KOPT-K1 (cell line): ENCODE data around the gene CDK6.

Experiments used
- H3K27ac ChIP-seq: fragments of 200-600 bp; sonication (generic); 2 replicates; pipeline ENCODE4 v1.5.1; 2016; ENCODE audit warnings: antibody characterized with exemption, mild to moderate bottlenecking, low read depth, low read length; ENCODE audit not compliant: poor library complexity, severe bottlenecking
- H3K36me3 ChIP-seq: fragments of 200-600 bp; sonication (generic); 2 replicates; pipeline ENCODE4 v1.5.1; 2017; ENCODE audit warnings: antibody characterized with exemption, mild to moderate bottlenecking, low read length, moderate library complexity; ENCODE audit not compliant: insufficient read depth
- H3K9me3 ChIP-seq: fragments of 200-600 bp; sonication (generic); 2 replicates; pipeline ENCODE4 v1.5.1; 2017; ENCODE audit warnings: antibody characterized with exemption, low read length, mild to moderate bottlenecking; ENCODE audit not compliant: insufficient read depth, poor library complexity, severe bottlenecking

Gene CDK6

DNA sequence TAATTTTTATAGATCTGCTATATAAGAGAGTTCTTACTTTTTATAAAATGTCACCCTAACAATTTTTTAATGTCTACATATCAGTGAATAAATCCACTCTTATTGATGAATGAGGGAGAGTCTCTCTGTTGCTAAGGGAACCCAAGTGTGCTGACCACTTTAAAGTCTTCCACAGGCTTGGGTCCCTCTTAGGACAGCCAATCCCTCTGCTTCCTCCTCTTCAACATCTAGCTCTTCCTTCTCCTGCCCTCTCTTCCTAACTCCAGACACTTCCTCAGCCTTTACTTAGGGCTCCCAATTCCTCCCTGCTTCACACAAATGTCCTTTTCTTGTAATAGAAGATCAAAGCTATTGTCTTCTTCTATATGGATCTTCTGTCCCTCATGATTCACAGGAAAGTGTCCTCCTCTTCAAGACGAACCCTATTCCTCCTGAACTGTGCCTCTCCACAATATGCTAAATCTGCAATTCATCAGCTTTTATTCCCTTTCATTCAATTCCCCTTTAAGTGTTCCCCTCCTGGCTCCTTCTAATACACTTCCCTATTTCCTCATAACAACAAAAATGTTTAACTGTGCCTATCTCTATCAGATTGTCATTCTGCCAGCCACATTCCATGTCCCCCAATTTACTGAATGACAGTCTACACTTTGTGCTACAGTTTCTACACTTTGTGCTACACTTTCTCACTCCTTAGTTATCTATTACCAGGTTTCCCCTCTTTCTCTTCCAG lies 37.7 kb downstream of the CDK6 start:
- Histone ChIP-seq H3K9me3 (no peaks in the 10 kb centered on the region), H3K27ac (peak overlapping the region; percentile 58), H3K36me3 (peaks cover 91% of the 10 kb centered on the region)

DNA sequence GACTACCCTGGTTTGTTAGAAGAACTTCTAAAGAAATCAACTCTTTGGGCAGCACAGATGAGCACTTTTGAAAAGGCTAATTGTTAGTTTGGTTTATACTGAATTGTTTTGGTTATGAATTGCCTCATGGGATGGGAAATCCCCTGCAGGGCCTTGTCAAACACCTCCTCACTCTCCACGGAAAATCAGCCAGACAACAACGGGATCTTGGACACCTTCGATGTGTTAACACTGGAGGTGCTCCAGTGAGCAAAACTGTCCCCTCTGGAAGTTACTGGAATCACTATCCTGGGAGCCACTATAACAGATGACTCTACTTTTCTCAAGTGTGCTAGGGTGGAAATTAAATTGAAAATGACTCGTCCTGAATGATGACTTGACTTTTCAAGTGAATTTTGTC lies 38.7 kb downstream of the CDK6 start:
- Histone ChIP-seq H3K36me3 (peaks cover 91% of the 10 kb centered on the region), H3K9me3 (no peaks in the 10 kb centered on the region), H3K27ac (peak overlapping the region; percentile 58)

DNA sequence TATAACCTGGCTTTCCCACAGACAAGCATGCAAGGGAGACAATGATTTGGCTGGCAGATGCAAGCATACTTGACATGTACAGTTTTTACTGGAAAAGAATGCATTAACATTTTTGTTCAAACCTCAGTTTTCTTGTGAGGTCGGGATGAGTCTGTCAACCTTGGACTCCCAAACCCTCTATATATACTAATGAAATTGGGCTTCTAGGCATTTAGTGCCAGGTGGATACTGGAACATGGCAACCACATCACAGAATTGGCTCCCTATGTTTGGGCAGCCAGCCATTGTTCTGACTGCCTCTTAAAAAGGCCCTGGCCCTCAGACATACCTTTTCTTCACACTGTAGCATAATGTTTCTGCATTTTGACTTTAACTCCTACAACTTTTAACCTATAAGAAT lies 39.1 kb downstream of the CDK6 start:
- Histone ChIP-seq H3K36me3 (peaks cover 91% of the 10 kb centered on the region), H3K9me3 (no peaks in the 10 kb centered on the region), H3K27ac (peak overlapping the region; percentile 58)

DNA sequence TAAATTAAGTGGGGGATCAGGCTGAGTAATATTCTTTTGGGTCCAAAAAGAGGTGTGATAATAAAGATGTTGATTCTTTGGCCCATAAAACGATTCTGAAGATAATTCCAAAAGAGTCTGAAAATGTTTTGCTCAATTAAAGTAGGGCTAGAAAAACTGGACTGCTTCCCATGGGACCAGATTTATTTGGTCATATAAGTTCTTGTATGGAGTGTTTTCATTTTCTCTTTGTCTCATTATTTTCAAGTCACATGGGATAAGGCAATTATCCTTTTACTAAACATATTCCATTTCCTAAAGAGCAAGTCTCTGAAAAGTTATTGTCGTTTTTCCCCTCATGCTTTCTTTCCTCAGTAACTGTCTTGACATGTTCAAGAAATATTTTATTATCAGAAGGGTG lies 41.5 kb downstream of the CDK6 start:
- peak overlapping the region; percentile 58 for H3K27ac ChIP-seq
- H3K9me3 ChIP-seq, result peaks cover 6% of the 10 kb centered on the region
- peaks cover 93% of the 10 kb centered on the region for H3K36me3 ChIP-seq

DNA sequence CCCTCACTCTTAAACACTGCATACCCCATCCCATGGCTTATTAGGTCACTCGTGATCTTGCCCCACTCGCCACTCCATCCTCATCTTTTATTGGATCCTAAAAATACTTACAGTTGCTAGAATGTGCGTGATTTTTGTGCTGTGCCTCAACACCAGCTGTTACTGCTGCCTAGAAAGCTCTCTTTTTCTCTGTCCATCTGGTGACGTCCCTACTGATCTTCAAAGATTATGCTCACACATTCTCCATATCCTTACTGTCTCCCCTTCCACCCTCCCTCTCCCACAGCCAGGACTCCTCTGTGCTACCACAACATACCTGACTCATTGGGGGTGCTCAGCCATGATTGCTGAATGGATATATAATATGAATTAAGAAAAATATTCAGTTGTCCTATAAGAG lies 42.0 kb downstream of the CDK6 start:
- Histone ChIP-seq H3K27ac (peak overlapping the region; percentile 58), H3K36me3 (peaks cover 93% of the 10 kb centered on the region), H3K9me3 (peaks cover 10% of the 10 kb centered on the region)

DNA sequence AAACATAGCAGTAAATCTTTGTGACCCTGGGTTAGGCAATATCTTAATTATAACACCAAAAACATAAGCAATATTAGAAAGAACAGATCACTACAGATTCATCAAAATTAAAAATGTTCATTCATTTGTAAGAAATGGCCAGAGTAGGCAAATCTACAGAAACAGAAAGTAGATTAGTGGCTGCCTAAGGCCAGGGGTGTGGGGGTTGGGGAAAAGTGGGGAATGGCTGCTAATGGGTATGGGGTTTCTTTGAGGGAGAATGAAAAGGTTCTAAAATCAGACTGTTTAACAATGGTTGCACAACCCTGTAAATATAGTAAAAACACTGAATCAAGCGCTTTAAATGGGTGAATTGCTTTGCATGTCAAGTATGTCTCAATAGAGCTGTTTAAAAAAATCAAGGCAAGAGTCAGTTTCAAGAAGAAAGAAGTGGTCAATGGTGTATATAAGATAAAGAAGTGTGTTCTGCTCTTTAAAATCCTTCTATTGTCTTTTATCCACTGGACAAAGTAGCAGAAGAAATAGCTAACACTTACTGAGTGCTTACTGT lies 42.6 kb downstream of the CDK6 start:
- Histone ChIP-seq H3K9me3 (peaks cover 17% of the 10 kb centered on the region), H3K36me3 (peaks cover 93% of the 10 kb centered on the region), H3K27ac (peak overlapping the region; percentile 58)

DNA sequence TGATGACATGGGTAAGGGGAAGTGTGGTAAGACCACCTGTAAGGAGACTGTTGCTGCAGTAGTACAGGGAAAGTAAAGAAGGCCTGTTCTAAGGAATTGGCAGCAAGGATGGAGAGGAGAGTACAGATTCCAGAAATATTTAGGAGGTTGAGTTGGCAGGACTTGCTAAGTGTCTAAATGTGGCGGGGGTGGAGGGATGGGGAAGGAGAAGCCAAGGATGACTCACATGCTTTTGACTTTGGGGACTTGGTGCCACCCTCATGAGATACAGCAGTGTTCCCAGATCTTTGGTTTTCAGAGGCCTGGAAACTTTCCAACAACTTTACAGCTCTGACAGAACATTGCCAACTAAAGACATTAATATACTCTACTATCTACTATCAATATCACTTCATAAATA lies 45.4 kb downstream of the CDK6 start:
- peaks cover 20% of the 10 kb centered on the region for H3K9me3 ChIP-seq
- peaks cover 90% of the 10 kb centered on the region for H3K36me3 ChIP-seq
- peak overlapping the region; percentile 58 for H3K27ac ChIP-seq

DNA sequence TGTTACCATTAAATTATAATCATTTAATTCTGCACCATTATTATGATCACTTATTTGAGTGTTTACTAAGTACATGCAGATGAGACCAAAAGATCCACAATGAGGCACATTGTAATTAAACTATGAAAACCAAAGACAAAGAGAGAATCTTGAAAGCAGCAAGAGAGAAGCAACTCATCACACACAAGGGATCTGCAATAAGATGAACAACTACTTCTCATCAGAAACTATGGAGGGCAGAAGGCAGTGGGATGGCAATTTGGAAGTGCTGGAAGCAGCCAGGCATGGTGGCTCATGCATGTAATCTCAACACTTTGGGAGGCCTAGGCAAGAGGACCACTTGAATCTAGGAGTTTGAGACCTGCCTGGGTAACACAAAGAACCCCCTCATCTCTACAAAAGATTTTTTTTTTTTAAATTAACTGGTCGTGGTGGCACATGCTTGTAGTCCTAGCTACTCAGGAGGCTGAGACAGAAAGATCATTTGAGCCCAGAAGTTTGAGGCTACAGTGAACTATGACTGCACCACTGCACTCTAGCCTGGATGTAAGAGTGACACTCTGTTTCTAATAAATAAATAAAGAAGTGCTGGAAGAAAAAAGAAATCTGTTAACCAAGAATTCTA lies 47.7 kb downstream of the CDK6 start:
- peaks cover 90% of the 10 kb centered on the region for H3K36me3 ChIP-seq
- H3K27ac ChIP-seq, result peak overlapping the region; percentile 58
- peaks cover 20% of the 10 kb centered on the region for H3K9me3 ChIP-seq

DNA sequence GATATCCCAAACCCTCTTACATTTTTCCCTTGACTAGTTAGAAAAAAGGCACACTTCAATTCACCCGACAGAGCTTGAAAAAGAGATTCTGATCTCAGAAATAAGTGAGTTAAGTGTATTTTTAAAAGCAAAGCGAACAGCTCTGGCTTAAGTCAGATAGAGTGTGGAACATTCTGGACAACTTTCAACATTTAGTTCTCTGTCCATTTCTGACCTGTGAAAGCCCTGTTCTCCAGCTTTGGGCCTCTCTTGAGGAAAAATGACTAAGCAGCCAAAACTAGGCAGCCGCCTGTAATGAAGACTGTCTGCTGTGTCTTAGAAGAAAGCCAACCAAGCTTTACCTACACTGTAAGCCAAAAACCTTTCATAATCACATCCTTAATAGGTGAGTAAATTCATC lies 50.5 kb downstream of the CDK6 start:
- H3K9me3 ChIP-seq, result peaks cover 20% of the 10 kb centered on the region
- peak overlapping the region; percentile 39 for H3K27ac ChIP-seq
- peaks cover 90% of the 10 kb centered on the region for H3K36me3 ChIP-seq

DNA sequence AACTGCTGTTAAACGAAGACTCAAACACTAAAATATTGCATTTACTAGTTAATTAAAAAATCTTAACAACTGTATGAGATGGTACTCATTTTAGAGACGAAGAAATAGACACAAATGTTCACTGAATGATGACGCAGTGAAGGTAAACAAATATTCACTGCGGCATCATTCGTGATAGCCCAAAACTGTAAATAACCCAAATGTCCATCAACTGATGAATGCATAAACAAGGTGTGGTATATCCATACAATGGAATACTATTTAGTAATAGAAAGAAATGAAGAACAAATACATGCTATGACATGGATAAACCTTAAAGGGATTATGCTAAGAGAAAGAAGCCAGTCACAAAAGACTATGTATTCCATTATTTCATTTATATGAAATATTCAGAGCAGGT lies 51.4 kb downstream of the CDK6 start:
- peaks cover 90% of the 10 kb centered on the region for H3K36me3 ChIP-seq
- H3K27ac ChIP-seq, result peak overlapping the region; percentile 39
- peaks cover 15% of the 10 kb centered on the region for H3K9me3 ChIP-seq

DNA sequence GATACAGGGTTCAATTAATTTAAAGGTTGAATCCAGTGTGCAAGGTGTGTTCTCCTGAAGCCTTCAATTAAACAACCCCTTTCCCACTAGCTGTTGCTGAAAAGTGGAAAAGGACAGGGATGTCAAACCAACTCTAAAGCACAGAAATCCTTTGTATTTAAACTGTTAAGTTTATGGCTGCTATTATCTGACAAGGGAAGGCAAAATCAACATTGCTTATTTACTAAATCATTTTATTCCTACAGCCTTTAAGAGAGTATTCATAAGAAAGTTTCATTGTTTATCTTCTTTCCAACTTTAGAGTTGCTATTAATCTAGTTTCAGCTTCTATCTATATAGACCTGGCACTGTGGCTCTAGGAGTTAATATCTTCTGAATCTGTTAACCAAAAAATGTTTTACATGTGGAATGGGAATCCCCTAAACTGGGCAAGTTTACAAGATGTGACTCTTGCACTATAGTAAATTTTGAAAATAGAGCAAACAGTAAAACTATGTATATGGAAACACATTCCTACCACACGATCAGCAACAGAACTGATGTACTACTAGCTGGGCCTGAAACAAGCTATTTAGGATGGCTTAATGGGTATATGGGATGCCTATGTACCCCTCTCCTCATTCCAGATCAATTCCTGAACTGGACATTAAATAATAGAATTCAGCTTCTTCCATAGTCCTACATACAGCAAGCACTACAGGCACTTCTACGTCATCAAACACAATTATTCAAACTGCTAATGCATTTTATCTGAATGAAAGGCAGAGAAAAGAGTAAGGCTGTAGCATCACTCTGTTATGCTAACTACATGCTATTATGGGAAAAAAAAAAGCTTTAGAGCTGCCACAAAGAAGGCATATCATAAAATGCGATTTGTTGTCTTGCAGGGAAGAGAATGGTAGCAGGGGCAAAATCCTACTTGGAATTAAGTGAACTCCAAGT lies 52.8 kb downstream of the CDK6 start:
- peaks cover 90% of the 10 kb centered on the region for H3K36me3 ChIP-seq
- peaks cover 6% of the 10 kb centered on the region for H3K9me3 ChIP-seq
- peak overlapping the region; percentile 24 for H3K27ac ChIP-seq

DNA sequence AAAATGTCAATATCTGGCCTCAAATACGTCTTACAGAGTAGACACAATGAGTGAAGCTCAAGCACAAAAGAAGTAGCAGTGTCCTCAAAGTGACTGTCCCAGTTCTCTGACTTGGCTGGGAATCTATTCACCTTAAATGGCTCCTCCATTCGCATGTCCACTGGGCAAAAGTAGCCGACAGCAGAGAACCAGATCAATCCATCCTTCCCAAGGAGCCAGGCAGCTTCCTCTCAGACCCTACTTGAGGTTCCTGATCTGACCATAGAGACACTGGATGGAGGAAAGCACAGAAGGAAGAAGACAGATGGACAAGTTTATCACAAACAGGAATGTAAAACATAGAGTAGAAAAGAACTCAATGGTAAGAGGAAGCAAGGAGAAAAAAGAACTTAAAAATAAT lies 53.5 kb downstream of the CDK6 start:
- H3K9me3 ChIP-seq, result peaks cover 12% of the 10 kb centered on the region
- H3K27ac ChIP-seq, result peak overlapping the region; percentile 24
- H3K36me3 ChIP-seq, result peaks cover 91% of the 10 kb centered on the region

DNA sequence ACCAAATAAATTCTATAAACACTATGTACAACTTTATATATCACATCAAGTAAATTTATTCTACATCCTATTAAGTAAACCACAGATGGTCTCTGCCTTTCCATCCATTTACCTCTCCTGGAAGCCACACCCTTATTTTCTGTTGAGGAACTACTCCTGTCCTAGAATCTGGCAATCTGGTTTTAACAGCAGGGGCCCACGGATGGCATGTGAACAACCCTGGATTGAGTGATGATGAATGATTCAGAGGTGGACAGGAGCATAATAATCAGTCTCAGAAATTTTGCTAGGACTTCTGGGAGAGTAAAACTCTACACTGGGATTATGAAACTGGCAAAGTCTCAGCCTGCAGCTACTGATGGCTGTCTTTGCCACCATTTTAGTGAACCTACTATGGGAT lies 54.1 kb downstream of the CDK6 start:
- peak overlapping the region; percentile 23 for H3K27ac ChIP-seq
- H3K36me3 ChIP-seq, result peaks cover 97% of the 10 kb centered on the region
- H3K9me3 ChIP-seq, result peaks cover 16% of the 10 kb centered on the region

DNA sequence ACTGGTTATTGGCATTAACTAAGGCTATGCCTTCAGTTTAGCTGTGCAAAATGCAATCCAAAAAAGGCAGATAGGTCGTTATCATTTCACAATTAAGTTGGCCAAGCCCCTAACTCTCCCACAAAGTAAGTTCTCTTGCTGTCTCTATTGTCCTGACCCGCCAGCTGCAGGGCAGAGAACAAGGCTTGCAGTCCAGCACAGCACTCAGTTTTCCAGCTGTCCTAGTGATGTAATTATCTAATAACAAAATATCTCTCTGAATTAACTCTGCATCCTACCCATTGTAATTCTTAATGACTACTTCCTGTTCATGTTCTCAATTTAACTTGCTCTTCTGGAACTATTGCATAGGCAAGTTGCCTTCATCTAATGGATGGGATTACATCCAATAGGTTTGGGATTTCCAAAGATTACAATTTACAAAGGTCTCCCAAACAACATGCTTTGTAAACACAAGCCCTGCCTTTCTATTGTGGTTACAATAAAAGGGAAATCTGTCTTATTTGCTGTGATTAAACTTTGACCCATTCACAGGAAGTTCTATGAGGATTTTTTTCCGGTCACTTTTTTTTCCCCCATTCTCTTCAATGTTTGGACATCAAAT lies 55.2 kb downstream of the CDK6 start:
- H3K27ac ChIP-seq, result peak overlapping the region; percentile 15
- H3K9me3 ChIP-seq, result peaks cover 16% of the 10 kb centered on the region
- peaks cover 99% of the 10 kb centered on the region for H3K36me3 ChIP-seq
